ENCODE results near the gene ACBD5. TPM values are rescaled to one million over a fixed set of nuclear protein-coding genes. Genes with fewer than 3 reads are reported as not detected.
A peak's percentile ranks its signal among the peaks of the same experiment; 100 is the strongest.

The ACBD5 gene
- total RNA-seq, 1 donor from 2014 or later = 21.1 TPM

DNA sequence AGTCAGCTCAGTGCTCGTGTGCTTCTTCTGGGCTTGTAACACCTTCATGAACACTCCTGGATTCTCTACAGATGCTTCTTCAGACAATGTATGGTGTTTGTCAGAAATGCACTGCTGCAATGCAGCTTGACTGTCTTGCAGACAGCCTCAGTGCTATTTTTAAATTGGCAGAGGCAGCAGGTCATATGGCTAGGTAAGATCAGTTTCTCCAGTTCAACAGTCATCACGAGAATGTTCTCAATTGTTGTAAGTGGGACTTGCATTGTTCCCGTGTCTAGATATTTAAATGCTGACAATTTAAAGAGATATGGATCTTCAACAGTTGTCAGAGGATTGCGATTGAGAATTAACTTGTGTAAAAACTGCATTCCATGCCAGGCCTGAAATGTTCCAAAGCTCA, 7.6 kb upstream of the ACBD5 start:
- H3K36me3 Mint-ChIP-seq = no peaks in the 10 kb centered on the region
- no peak for DNase-seq (ENCODE audit: extremely low spot score, unreplicated experiment)
- no peaks in the 10 kb centered on the region for H3K9me3 Mint-ChIP-seq
- H3K27ac Mint-ChIP-seq = no peak overlapping the region
- peaks cover 6% of the 10 kb centered on the region for H3K27me3 Mint-ChIP-seq
- peaks cover 9% of the 10 kb centered on the region for H3K4me1 Mint-ChIP-seq (ENCODE audit: unreplicated experiment)
- TF ChIP-seq, protein P1, sequence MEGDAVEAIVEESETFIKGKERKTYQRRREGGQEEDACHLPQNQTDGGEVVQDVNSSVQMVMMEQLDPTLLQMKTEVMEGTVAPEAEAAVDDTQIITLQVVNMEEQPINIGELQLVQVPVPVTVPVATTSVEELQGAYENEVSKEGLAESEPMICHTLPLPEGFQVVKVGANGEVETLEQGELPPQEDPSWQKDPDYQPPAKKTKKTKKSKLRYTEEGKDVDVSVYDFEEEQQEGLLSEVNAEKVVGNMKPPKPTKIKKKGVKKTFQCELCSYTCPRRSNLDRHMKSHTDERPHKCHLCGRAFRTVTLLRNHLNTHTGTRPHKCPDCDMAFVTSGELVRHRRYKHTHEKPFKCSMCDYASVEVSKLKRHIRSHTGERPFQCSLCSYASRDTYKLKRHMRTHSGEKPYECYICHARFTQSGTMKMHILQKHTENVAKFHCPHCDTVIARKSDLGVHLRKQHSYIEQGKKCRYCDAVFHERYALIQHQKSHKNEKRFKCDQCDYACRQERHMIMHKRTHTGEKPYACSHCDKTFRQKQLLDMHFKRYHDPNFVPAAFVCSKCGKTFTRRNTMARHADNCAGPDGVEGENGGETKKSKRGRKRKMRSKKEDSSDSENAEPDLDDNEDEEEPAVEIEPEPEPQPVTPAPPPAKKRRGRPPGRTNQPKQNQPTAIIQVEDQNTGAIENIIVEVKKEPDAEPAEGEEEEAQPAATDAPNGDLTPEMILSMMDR (conservative IDR thresholded peaks at IDR 0.05) = no peak
- H3K4me3 Mint-ChIP-seq = no peak overlapping the region

- DNase-seq (ENCODE audit: extremely low spot score, unreplicated experiment) = no peak
- H3K27me3 Mint-ChIP-seq = peaks cover 8% of the 10 kb centered on the region
- H3K4me3 Mint-ChIP-seq = no peak overlapping the region
- no peaks in the 10 kb centered on the region for H3K36me3 Mint-ChIP-seq
- TF ChIP-seq, protein P1 (conservative IDR thresholded peaks at IDR 0.05) = no peak
- H3K27ac Mint-ChIP-seq = peak overlapping the region; percentile 29
- peaks cover 9% of the 10 kb centered on the region for H3K4me1 Mint-ChIP-seq (ENCODE audit: unreplicated experiment)
- no peaks in the 10 kb centered on the region for H3K9me3 Mint-ChIP-seq
These were observed 6.8 kb upstream of the ACBD5 start for GRCh38 chr10:27247441-27247840.

GRCh38 chr10:27247006-27247405, 6.4 kb upstream of the ACBD5 start:
- Mint-ChIP-seq H3K4me3 (no peak overlapping the region), H3K4me1 (ENCODE audit: unreplicated experiment) (peaks cover 9% of the 10 kb centered on the region), H3K36me3 (no peaks in the 10 kb centered on the region), H3K27me3 (peaks cover 8% of the 10 kb centered on the region), H3K9me3 (no peaks in the 10 kb centered on the region), H3K27ac (peak overlapping the region; percentile 29)
- DNase-seq (ENCODE audit: extremely low spot score, unreplicated experiment) = no peak
- TF ChIP-seq, protein P1 (conservative IDR thresholded peaks at IDR 0.05) = no peak

DNA sequence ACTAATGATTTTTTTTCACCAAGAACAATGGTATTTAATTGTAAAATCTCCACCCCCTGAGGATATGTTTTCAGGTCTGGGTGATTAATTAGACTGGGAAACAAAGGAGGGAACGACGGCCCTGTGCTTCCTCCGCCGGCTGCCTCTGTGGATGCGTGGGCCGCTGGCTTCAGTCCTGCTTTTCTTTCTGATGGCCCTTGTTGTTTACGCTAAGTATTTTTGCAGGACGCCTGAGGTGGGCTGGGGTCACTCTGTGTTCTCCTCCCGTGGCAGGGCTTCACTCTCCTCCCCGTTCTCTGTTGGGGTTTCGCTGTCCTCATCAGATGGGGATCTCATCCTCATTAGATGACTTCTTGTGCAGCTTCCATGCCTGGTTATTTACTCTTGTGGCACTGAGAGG, 5.2 kb upstream of the ACBD5 start:
- H3K9me3 Mint-ChIP-seq = no peaks in the 10 kb centered on the region
- H3K4me1 Mint-ChIP-seq (ENCODE audit: unreplicated experiment) = peaks cover 9% of the 10 kb centered on the region
- no peaks in the 10 kb centered on the region for H3K36me3 Mint-ChIP-seq
- H3K27ac Mint-ChIP-seq = no peak overlapping the region
- H3K4me3 Mint-ChIP-seq = no peak overlapping the region
- no peak for DNase-seq (ENCODE audit: extremely low spot score, unreplicated experiment)
- TF ChIP-seq, protein P1 (conservative IDR thresholded peaks at IDR 0.05) = no peak
- H3K27me3 Mint-ChIP-seq = peaks cover 8% of the 10 kb centered on the region

GRCh38 chr10:27244976-27245375, 4.4 kb upstream of the ACBD5 start:
- TF ChIP-seq, protein P1 (conservative IDR thresholded peaks at IDR 0.05) = no peak
- H3K4me1 Mint-ChIP-seq (ENCODE audit: unreplicated experiment) = peaks cover 9% of the 10 kb centered on the region
- no peak overlapping the region for H3K4me3 Mint-ChIP-seq
- H3K9me3 Mint-ChIP-seq = no peaks in the 10 kb centered on the region
- H3K27me3 Mint-ChIP-seq = peaks cover 8% of the 10 kb centered on the region
- H3K36me3 Mint-ChIP-seq = peaks cover 3% of the 10 kb centered on the region
- no peak for DNase-seq (ENCODE audit: extremely low spot score, unreplicated experiment)
- H3K27ac Mint-ChIP-seq = no peak overlapping the region

Measured in type B pancreatic cell (in vitro differentiated cells).